T47D (cell line): ENCODE data around the gene PKP3.

Experiments used
- DNase-seq, 2 experiments: peaks; one replicate each; pipeline versions ENCODE4 v3.0.0 to v3.0.0-alpha.2; 2011 to 2012; ENCODE audit warnings: low read depth in 1 of 2, low spot score in 1 of 2
- JUND ChIP-seq: IDR thresholded peaks from 2 replicates; pipeline ENCODE4 v1.6.1; 2012; ENCODE audit warnings: low read depth
- in situ Hi-C: cut with HindIII; loops from 2 replicates; pipeline ENCODE4 v1.10.0; 2016; ENCODE audit warnings: low sequenced_read_pairs, low pct_unique_long_range_greater_than_20kb

PKP3 gene

DNA sequence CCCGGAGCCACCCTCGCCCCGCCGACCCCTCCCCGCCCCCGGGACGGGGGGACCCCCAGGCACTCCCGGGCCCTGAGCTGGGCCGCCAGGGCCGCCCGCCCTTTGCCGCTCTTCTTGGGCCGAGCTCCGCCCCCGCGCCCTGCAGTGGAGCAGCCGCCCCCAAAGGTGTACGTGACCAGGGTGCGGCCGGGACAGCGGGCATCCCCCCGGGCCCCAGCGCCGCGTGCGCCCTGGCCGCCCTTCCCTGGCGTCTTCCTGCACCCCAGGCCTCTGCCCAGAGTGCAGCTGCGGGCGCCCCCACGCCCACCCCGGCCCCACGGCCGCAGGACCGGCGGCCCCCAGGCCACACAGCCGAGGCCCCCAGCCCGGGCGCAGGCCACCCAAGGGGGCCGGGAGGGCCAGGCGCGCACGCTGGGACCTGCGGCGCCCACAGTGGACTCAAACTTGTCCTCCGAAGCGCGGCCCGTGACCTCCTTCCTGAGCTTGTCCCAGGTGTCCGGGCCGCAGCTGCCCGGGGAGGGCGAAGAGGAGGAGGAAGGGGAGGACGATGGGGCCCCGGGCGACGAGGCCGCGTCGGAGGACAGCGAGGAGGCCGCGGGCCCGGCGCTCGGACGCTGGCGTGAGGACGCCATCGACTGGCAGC lies 17.4 kb upstream of the PKP3 start:
- in situ Hi-C loops: no loop called here
- no peak for DNase-seq
- TF ChIP-seq JUND: no peak

DNA sequence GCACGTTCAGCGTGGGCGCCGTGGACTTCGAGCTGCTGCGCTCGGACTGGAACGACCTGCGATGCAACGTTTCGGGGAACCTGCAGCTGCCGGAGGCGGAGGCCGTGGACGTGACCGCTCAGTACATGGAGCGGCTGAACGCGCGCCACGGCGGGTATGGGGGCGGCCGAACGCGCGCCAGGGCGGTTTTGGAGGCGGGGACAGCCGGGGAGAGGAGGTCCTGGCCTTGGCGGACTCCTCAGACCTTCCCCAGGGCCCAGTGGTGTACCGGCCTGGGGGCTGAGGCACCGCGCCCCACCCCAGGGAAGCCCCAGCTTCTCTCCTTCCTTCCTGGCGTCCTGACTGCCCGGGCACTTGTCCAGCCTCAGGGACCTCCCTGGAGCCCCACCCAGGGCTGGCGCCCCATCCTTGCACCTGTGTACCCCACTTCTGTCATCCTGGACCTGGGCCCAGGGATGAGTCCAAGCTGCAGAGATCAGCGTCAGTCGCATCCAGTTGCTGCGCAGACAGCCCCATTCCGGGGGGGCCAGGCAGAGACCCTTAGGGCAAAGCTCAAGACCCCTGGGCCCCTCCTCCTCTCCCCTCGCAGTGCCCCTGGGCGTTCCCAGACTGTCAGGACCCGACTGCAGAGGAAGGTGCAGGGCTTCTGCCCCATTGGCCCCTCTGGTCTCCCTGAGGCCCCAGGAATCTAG lies 16.7 kb upstream of the PKP3 start:
- in situ Hi-C loops: no loop called here
- DNase-seq: no peak
- no peak for TF ChIP-seq JUND

DNA sequence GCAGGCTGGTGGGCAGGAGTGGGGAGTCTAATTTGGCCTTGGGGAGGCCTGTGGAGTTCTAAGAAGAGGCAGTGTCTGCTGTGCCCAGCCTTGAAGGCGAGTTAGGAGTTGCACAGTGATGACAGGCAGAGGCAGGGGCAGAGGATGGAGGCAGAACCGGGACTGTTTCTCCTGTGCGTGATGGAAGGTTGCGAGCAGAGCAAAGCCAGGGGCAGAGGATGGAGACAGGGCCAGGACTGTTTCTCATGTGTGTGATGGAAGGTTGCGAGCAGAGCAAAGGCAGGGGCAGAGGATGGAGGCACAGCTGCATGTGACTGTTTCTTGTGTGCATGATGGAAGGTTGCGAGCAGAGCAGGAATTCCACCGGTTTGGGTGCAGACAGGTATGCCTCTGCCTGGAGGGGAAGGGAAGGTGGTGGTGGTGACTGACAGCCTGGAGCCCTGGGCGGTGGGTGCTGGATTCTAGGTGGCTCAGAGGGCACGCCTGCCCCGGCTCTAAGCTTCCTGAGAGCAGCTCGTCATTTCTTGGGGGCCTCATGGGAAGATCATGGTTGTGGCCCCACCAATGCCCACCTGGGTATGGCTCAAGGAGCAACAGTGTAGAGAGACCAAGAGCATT lies 16.0 kb upstream of the PKP3 start:
- TF ChIP-seq JUND: no peak
- no peak for DNase-seq
- in situ Hi-C loops: no loop called here

DNA sequence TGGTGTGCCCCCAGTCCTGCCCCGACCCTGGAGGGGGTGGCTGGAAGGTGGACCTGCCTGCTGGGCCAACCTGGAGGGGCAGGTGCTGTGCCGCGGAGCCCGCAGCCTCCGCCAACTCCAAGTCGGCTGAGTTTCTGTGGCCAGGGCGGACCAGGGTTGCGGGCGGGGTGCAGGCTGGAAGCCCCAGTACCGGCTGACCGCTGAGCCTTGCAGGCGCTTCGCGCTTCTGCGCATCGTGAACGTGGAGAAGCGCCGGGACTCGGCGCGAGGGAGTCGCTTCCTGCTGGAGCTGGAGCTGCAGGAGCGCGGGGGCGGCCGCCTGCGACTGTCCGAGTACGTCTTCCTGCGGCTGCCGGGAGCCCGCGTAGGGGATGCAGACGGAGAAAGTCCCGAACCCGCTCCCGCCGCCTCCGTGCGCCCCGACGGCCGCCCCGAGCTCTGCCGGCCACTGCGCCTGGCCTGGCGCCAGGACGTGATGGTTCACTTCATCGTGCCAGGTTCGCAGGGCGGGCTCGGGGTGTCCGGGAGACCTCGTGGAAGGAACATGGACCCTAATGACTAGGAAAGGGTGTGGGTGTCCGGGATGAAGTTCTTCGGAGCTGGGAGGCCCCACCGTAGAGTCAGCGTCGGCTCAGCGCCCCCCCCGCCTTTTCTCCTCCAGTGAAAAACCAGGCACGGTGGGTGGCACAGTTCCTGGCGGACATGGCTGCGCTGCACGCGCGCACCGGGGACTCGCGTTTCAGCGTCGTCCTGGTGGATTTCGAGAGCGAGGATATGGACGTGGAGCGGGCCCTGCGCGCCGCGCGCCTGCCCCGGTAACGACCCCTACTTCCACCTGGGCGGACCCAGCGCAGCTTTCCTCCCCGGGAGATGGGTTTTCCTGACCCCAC lies 14.6 kb upstream of the PKP3 start:
- in situ Hi-C loops: no loop called here
- TF ChIP-seq JUND: no peak

DNA sequence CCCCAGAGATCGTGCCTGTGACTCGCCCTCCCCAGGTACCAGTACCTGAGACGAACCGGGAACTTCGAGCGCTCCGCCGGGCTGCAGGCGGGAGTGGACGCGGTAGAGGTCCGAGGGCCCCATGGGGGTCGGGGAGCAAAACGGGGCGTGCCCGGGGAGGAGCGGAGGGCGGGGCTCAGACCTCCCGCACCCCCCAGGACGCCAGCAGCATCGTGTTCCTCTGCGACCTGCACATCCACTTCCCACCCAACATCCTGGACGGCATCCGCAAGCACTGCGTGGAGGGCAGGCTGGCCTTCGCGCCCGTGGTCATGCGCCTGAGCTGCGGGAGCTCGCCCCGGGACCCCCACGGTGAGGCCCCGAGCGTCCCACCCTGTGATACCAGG lies 13.9 kb upstream of the PKP3 start:
- no peak for TF ChIP-seq JUND
- DNase-seq: no peak
- in situ Hi-C loops: no loop called here

More for the DNA sequence above, 14.6 kb upstream of the PKP3 start:
- no peak for DNase-seq

DNA sequence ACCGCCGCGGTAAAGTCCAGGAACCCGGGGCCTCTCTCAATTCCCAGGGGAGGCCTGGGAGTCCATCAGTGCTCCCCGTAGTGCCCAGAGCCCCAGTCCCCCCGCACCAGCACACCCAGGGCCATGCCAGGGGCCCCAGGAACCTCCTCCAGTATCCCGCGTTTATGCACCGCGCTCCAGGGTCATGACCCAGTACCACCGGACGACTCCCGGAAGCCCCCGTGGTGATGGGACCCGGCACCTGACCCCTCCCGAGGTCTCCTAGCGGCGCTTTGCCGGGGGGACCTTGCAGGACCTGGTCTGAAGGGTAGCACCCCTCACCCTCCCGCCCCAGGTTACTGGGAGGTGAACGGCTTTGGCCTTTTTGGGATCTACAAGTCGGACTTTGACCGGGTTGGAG lies 13.5 kb upstream of the PKP3 start:
- TF ChIP-seq JUND: no peak
- in situ Hi-C loops: no loop called here
- no peak for DNase-seq

DNA sequence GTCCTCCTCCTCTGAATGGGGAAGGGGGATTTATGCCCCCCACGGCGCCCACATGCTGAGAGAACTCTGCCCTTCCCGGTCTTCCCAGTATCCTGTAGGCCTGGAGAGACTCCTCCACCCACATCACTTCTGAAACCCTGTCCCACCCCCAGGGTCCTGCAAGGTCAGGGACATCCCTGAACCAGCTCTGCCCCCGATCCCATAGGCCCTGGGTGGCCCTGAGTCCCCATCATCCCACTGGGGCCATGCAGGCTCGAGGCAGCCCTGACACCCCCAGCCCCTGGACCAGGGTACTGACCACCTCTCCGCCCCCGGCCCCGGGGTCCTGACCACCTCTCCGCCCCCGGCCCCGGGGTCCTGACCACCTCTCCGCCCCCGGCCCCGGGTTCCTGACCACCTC lies 13.0 kb upstream of the PKP3 start:
- in situ Hi-C loops: no loop called here
- DNase-seq: no peak
- TF ChIP-seq JUND: no peak

DNA sequence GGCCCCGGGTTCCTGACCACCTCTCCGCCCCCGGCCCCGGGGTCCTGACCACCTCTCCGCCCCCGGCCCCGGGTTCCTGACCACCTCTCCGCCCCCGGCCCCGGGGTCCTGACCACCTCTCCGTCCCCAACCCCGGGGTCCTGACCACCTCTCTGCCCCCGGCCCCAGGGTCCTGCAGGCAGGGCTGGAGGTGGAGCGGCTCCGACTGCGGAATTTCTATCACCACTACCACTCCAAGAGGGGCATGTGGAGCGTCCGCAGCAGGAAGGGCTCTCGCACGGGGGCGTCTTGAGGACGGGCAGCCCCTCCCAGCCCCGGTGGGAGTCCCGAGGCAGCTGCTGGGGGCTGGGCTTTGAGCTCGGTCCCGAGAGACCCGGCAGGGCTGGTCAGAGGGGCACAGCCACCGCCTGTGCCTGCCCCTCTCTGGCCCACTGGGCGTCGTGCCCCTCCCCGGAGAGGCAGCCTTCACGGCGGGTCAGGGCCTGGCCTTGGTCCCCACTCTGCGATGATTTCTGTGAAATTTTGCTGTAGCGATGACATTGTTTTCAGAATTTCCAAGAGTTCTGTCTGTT lies 12.4 kb upstream of the PKP3 start:
- TF ChIP-seq JUND: no peak
- DNase-seq: no peak
- in situ Hi-C loops: no loop called here

DNA sequence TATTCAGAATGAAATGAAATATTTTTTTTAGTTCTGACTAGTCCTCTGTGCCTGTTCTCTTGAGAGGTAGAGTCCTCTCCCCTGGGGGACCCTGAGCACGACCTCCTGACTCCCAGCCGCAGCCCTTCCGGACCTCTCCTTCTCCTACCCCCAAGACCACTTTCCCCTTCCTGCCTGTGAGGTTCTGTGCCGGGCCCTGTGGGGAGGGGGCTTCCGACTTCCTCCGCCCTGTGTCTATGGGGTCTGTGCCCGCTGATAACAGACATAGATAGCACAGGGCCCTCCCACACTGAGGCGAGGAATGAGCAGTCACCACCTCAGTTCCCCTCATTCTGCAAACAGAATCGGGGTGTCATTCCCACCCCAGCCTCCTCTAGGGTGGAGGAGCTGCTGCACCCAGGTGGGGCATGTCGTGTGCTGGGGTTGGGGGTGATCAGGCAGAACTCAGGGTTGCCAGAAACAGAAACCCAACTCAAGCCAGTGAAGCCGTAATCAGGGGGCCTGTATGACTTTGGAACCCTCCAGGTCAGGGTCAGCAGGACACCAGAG lies 11.9 kb upstream of the PKP3 start:
- TF ChIP-seq JUND: no peak
- in situ Hi-C loops: no loop called here

DNA sequence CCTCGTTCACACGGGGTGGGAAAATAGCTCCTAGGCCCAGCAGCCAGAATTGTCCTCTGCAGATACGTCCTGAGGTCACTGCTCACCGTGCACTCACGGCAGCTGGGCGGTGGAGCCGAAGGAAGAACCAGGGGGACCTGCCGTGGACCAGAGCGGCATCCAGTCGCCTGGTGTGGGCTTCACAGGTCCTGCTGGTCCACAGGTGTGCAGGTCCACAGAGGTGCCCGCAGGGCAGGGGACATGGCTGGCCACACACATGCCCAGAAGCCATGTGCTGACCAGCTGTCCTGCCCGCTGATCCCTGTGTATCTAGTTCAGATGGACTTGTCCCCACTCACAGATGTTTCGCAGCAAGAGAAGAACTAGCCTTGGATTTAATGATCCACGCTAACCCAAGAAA lies 10.6 kb upstream of the PKP3 start:
- in situ Hi-C loops: no loop called here
- no peak for DNase-seq
- no peak for TF ChIP-seq JUND

More for the DNA sequence above, 11.9 kb upstream of the PKP3 start:
- no peak for DNase-seq

DNA sequence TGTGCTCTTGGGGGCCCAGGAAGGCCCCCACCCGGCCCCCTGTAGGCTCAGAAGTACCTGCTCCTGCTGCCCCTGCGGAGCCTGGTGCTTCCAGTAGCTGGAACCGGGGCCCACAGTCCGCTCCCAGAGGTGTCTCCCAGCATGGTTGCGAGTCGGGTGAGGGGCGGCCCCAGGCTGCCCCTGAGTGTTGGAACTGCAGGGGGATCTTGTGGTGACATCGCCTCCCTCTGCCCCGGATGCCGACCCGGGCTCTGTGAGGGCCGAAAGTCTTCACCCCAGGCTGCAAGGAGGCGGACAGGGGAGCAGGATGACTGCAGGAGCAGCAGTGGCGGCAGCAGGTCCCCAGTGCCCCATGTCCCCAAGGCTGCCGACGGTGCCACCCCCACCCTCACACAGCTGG lies 9.5 kb upstream of the PKP3 start:
- in situ Hi-C loops: no loop called here
- no peak for TF ChIP-seq JUND
- DNase-seq: no peak
